HG03354 (cell line): ENCODE measurements around the gene CLSTN3.

Source experiments
- ATAC-seq: cut with Tn5 transposase; IDR thresholded peaks from one replicate; pipeline ENCODE4 v1.9.1; 2021; ENCODE audit warnings: mild to moderate bottlenecking; ENCODE audit not compliant: unreplicated experiment, poor library complexity, severe bottlenecking

Gene CLSTN3

GRCh38 chr12:7143564-7143963 is 13.4 kb downstream of the CLSTN3 start:
- ATAC-seq = no peak

GRCh38 chr12:7144414-7145120 is 14.4 kb downstream of the CLSTN3 start:
- ATAC-seq = no peak

GRCh38 chr12:7145671-7146070 is 15.5 kb downstream of the CLSTN3 start:
- no peak for ATAC-seq

GRCh38 chr12:7146228-7146627 is 16.1 kb downstream of the CLSTN3 start:
- no peak for ATAC-seq

GRCh38 chr12:7146906-7147305 is 16.7 kb downstream of the CLSTN3 start:
- ATAC-seq = no peak

- ATAC-seq = no peak
These were observed 20.2 kb downstream of the CLSTN3 start for GRCh38 chr12:7150356-7150755.

GRCh38 chr12:7150841-7151240 is 20.7 kb downstream of the CLSTN3 start:
- no peak for ATAC-seq

- no peak for ATAC-seq
These were observed 21.4 kb downstream of the CLSTN3 start for GRCh38 chr12:7151532-7151931.

GRCh38 chr12:7152818-7153217 is 22.6 kb downstream of the CLSTN3 start:
- ATAC-seq = no peak

GRCh38 chr12:7154042-7154441 is 23.9 kb downstream of the CLSTN3 start:
- no peak for ATAC-seq

- no peak for ATAC-seq
These were observed 24.8 kb downstream of the CLSTN3 start for GRCh38 chr12:7154901-7155470.

GRCh38 chr12:7155471-7156034 is 25.4 kb downstream of the CLSTN3 start:
- ATAC-seq = no peak

GRCh38 chr12:7156259-7157197 is 26.4 kb downstream of the CLSTN3 start:
- no peak for ATAC-seq

GRCh38 chr12:7157391-7157790 is 27.2 kb downstream of the CLSTN3 start:
- ATAC-seq = no peak

GRCh38 chr12:7158781-7159609 is 28.8 kb downstream of the CLSTN3 start:
- no peak for ATAC-seq

GRCh38 chr12:7160183-7160582 is 30.0 kb downstream of the CLSTN3 start:
- no peak for ATAC-seq

- no peak for ATAC-seq
These were observed 31.2 kb downstream of the CLSTN3 start for GRCh38 chr12:7161327-7161726.

GRCh38 chr12:7161811-7162210 is 31.6 kb downstream of the CLSTN3 start:
- ATAC-seq = no peak

GRCh38 chr12:7162691-7163114 is 32.5 kb downstream of the CLSTN3 start:
- no peak for ATAC-seq
